ENCODE data around the gene KRT33B.

Gene KRT33B

GRCh38 chr17:41369713-41370112 is at the start of gene KRT33B:
TSS of gene KRT33B (minus strand) at chr17:41369813. CDS start at chr17:41369750, 63 bp downstream.
- POLR2A ChIA-PET: interaction anchor here (0.6 kb wide), 1 partner anchor 19 kb away, joined by 6 read pairs; the partner anchor contains the start of gene KRT33A
- Histone ChIP-seq H3K4me3 (ENCODE audit: low read depth, low read length) (no peak within 1 kb of the TSS), H3K27ac (ENCODE audit: extremely low read depth, low read depth, low read length) (no peak within 1 kb of the TSS), H3K4me1 (ENCODE audit: control insufficient read depth, insufficient read depth, low read length) (no peaks in the 10 kb centered on the region), H3K36me3 (ENCODE audit: control insufficient read depth in 2 of 2, insufficient read depth in 1 of 2, low read length in 2 of 2) (no peaks in the 10 kb centered on the region), H3K9me3 (ENCODE audit: control insufficient read depth, insufficient read depth, low read depth, low read length) (no peaks in the 10 kb centered on the region)
- no peak for TF ChIP-seq FEZF1 (tag by site-specific recombination; IDR thresholded peaks at IDR 0.05)
- TF ChIP-seq OVOL3 (tag by site-specific recombination; IDR thresholded peaks at IDR 0.05): no peak
- no peak for TF ChIP-seq ZNF777 (tag by site-specific recombination; IDR thresholded peaks at IDR 0.05; ENCODE audit: borderline replicate concordance)
- TF ChIP-seq ZBTB48 (tag by site-specific recombination; IDR thresholded peaks at IDR 0.05): no peak
- no peak for TF ChIP-seq ZNF175 (tag by site-specific recombination; IDR thresholded peaks at IDR 0.05)
- TF ChIP-seq ZNF76 (tag by site-specific recombination; IDR thresholded peaks at IDR 0.05; ENCODE audit: borderline replicate concordance, low read depth): no peak
- TF ChIP-seq ATF2 (tag by site-specific recombination; IDR thresholded peaks at IDR 0.05; ENCODE audit: low read depth): no peak
- no peak for TF ChIP-seq ZNF837 (tag by site-specific recombination; IDR thresholded peaks at IDR 0.05)
- CTCF ChIA-PET: interaction anchor here (0.7 kb wide), 1 partner anchor 279 kb away, joined by 3 read pairs; no protein-coding TSS in a partner anchor

GRCh38 chr17:41418116-41418860 is 48.7 kb upstream of the KRT33B start:
- ChIA-PET POLR2A (no interaction called here), CTCF (interaction anchor here (0.5 to 2.5 kb wide), 24 partner anchors 8 to 502 kb away, joined by 3 to 10 read pairs (median 4); no protein-coding TSS in a partner anchor)
- H3K36me3 ChIP-seq (ENCODE audit: control insufficient read depth in 2 of 2, insufficient read depth in 1 of 2, low read length in 2 of 2): no peaks in the 10 kb centered on the region
- H3K9me3 ChIP-seq (ENCODE audit: control insufficient read depth, insufficient read depth, low read depth, low read length): no peaks in the 10 kb centered on the region
- H3K27ac ChIP-seq (ENCODE audit: extremely low read depth, low read depth, low read length): no peak overlapping the region
- no peak overlapping the region for H3K4me3 ChIP-seq (ENCODE audit: low read depth, low read length)
- TF ChIP-seq ZNF529 (tag by site-specific recombination; IDR thresholded peaks at IDR 0.05; ENCODE audit: insufficient replicate concordance) (no peak), GLIS2 (tag by site-specific recombination; IDR thresholded peaks at IDR 0.05) (no peak), PRDM6 (tag by site-specific recombination; IDR thresholded peaks at IDR 0.05) (no peak), ZBTB11 (tag by site-specific recombination; conservative IDR thresholded peaks at IDR 0.05; ENCODE audit: low read depth) (no peak), TRIM28 (IDR thresholded peaks at IDR 0.05; ENCODE audit: borderline replicate concordance, low read length) (no peak), HOXC10 (CRISPR knock-in tag; IDR thresholded peaks at IDR 0.05) (no peak), ZNF658 (tag by site-specific recombination; IDR thresholded peaks at IDR 0.05) (no peak), ZNF155 (tag by site-specific recombination; IDR thresholded peaks at IDR 0.05) (no peak), ZNF776 (tag by site-specific recombination; IDR thresholded peaks at IDR 0.05; ENCODE audit: borderline replicate concordance) (no peak)
- no peaks in the 10 kb centered on the region for H3K4me1 ChIP-seq (ENCODE audit: control insufficient read depth, insufficient read depth, low read length)
